HEK293T (cell line): ENCODE results near the gene DNAJC10.

Source experiments
- ARNT ChIP-seq: fragments of 450-650 bp; IDR thresholded peaks from 2 replicates; pipeline ENCODE4 v1.6.1; 2017; ENCODE audit warnings: mild to moderate bottlenecking
- CTBP1 ChIP-seq: fragments of 450-650 bp; IDR thresholded peaks from 2 replicates; pipeline ENCODE4 v1.6.1; 2016; ENCODE audit warnings: borderline replicate concordance
- ELF4 ChIP-seq: fragments of 450-650 bp; IDR thresholded peaks from 2 replicates; pipeline ENCODE4 v1.6.1; 2017; ENCODE audit warnings: antibody characterized with exemption
- FOXK2 ChIP-seq: fragments of 450-650 bp; IDR thresholded peaks from 2 replicates; pipeline ENCODE4 v1.6.1; 2016; ENCODE audit warnings: mild to moderate bottlenecking
- FOXM1 ChIP-seq: fragments of 450-650 bp; IDR thresholded peaks from 2 replicates; pipeline ENCODE4 v1.6.1; 2017; ENCODE audit warnings: mild to moderate bottlenecking, borderline replicate concordance
- HDGF ChIP-seq: fragments of 450-650 bp; IDR thresholded peaks from 2 replicates; pipeline ENCODE4 v1.6.1; 2017; ENCODE audit warnings: antibody characterized with exemption, borderline replicate concordance
- LEF1 ChIP-seq: fragments of 450-650 bp; IDR thresholded peaks from 2 replicates; pipeline ENCODE4 v1.6.1; 2017; ENCODE audit warnings: mild to moderate bottlenecking, borderline replicate concordance
- NFRKB ChIP-seq: fragments of 450-650 bp; IDR thresholded peaks from 2 replicates; pipeline ENCODE4 v1.6.1; 2016; ENCODE audit warnings: mild to moderate bottlenecking, moderate library complexity
- PKNOX1 ChIP-seq: fragments of 450-650 bp; IDR thresholded peaks from 2 replicates; pipeline ENCODE4 v1.6.1; 2016
- SP1 ChIP-seq: fragments of 450-650 bp; IDR thresholded peaks from 2 replicates; pipeline ENCODE4 v1.6.1; 2017
- SUZ12 ChIP-seq: fragments of 450-650 bp; IDR thresholded peaks from 2 replicates; pipeline ENCODE4 v1.6.1; 2016; ENCODE audit warnings: mild to moderate bottlenecking
- TARDBP ChIP-seq: fragments of 450-650 bp; IDR thresholded peaks from 2 replicates; pipeline ENCODE4 v1.6.1; 2016
- ZNF384 ChIP-seq: fragments of 450-650 bp; IDR thresholded peaks from 2 replicates; pipeline ENCODE4 v1.6.1; 2016

GRCh38 chr2:182730486-182730885, 14.4 kb downstream of the DNAJC10 start:
- TF ChIP-seq SUZ12 (no peak), FOXK2 (no peak), ZNF384 (no peak), HDGF (no peak), TARDBP (no peak), ARNT (no peak), ELF4 (no peak), PKNOX1 (no peak), FOXM1 (no peak), NFRKB (no peak), LEF1 (no peak), SP1 (no peak), CTBP1 (no peak)
